OCI-LY1 (cell line): Measurements from ENCODE around the gene RAB11FIP3.
A peak's percentile ranks its signal among the peaks of the same experiment; 100 is the strongest.

Source experiments
- H2AFZ ChIP-seq: fragments of 200-600 bp; sonication (generic), shearing (Covaris generic); 2 replicates; pipeline ENCODE4 v1.6.0; 2014; ENCODE audit warnings: antibody characterized with exemption, mild to moderate bottlenecking, low read length
- H3F3A ChIP-seq: fragments of 200-600 bp; sonication (generic), shearing (Covaris generic); 2 replicates; pipeline ENCODE4 v1.6.0; 2014; ENCODE audit warnings: mild to moderate bottlenecking, antibody characterized with exemption, low read length, moderate library complexity; ENCODE audit not compliant: insufficient read depth
- H3K27ac ChIP-seq: fragments of 200-600 bp; sonication (generic); 2 replicates; pipeline ENCODE4 v1.5.1; 2014; ENCODE audit warnings: low read length, mixed run types, mild to moderate bottlenecking, low read depth; ENCODE audit not compliant: poor library complexity, severe bottlenecking
- H3K27me3 ChIP-seq: fragments of 200-600 bp; sonication (generic); 2 replicates; pipeline ENCODE4 v1.6.0; 2014; ENCODE audit warnings: antibody characterized with exemption, mild to moderate bottlenecking, low read length, moderate library complexity; ENCODE audit not compliant: insufficient read depth
- H3K36me3 ChIP-seq: fragments of 200-600 bp; sonication (generic); 2 replicates; pipeline ENCODE4 v1.6.1; 2014; ENCODE audit warnings: mild to moderate bottlenecking, antibody characterized with exemption, low read length, moderate library complexity, mixed read lengths; ENCODE audit not compliant: insufficient read depth
- H3K4me1 ChIP-seq: fragments of 200-600 bp; sonication (generic); 2 replicates; pipeline ENCODE4 v1.5.1; 2014; ENCODE audit warnings: mild to moderate bottlenecking, low read length, moderate library complexity; ENCODE audit not compliant: insufficient read depth, severe bottlenecking
- H3K4me2 ChIP-seq: fragments of 200-600 bp; sonication (generic), shearing (Covaris generic); 2 replicates; pipeline ENCODE4 v1.6.1; 2014; ENCODE audit warnings: low read length
- H3K4me3 ChIP-seq: fragments of 200-600 bp; sonication (generic); 2 replicates; pipeline ENCODE4 v1.5.1; 2014; ENCODE audit warnings: low read length, low read depth, mild to moderate bottlenecking, mixed read lengths; ENCODE audit not compliant: poor library complexity, severe bottlenecking
- H3K79me2 ChIP-seq: fragments of 200-600 bp; shearing (Covaris generic); 2 replicates; pipeline ENCODE4 v1.6.1; 2016; ENCODE audit warnings: mixed run types, low read length, mixed read lengths; ENCODE audit not compliant: insufficient read depth
- H3K9ac ChIP-seq: fragments of 200-600 bp; sonication (generic), shearing (Covaris generic); 2 replicates; pipeline ENCODE4 v1.6.1; 2014; ENCODE audit warnings: mild to moderate bottlenecking, low read length, mixed read lengths
- H3K9me2 ChIP-seq: fragments of 200-600 bp; sonication (generic), shearing (Covaris generic); 2 replicates; pipeline ENCODE4 v1.6.1; 2014; ENCODE audit warnings: low read depth, mild to moderate bottlenecking, low read length, mixed read lengths
- H3K9me3 ChIP-seq: fragments of 200-600 bp; shearing (Covaris generic); 2 replicates; pipeline ENCODE4 v1.6.1; 2014; ENCODE audit warnings: low read length, mixed read lengths
- H4K20me1 ChIP-seq: fragments of 200-600 bp; sonication (generic), shearing (Covaris generic); 2 replicates; pipeline ENCODE4 v1.6.0; 2016; ENCODE audit warnings: mild to moderate bottlenecking, low read length; ENCODE audit not compliant: insufficient read depth
- EZH2 ChIP-seq: fragments of 200-600 bp; sonication (generic), shearing (Covaris generic); IDR thresholded peaks from 2 replicates; pipeline ENCODE4 v1.8.0; 2017; ENCODE audit warnings: borderline replicate concordance, mixed run types, mild to moderate bottlenecking, antibody characterized with exemption, low read length, moderate library complexity, mixed read lengths
- TF ChIP-seq, protein P1 (sequence below): fragments of 200-600 bp; sonication (generic), shearing (Covaris generic); IDR thresholded peaks from 2 replicates; pipeline ENCODE4 v1.5.1; 2017; ENCODE audit warnings: mild to moderate bottlenecking, antibody characterized with exemption, low read length, moderate library complexity, mixed read lengths

The RAB11FIP3 gene

DNA sequence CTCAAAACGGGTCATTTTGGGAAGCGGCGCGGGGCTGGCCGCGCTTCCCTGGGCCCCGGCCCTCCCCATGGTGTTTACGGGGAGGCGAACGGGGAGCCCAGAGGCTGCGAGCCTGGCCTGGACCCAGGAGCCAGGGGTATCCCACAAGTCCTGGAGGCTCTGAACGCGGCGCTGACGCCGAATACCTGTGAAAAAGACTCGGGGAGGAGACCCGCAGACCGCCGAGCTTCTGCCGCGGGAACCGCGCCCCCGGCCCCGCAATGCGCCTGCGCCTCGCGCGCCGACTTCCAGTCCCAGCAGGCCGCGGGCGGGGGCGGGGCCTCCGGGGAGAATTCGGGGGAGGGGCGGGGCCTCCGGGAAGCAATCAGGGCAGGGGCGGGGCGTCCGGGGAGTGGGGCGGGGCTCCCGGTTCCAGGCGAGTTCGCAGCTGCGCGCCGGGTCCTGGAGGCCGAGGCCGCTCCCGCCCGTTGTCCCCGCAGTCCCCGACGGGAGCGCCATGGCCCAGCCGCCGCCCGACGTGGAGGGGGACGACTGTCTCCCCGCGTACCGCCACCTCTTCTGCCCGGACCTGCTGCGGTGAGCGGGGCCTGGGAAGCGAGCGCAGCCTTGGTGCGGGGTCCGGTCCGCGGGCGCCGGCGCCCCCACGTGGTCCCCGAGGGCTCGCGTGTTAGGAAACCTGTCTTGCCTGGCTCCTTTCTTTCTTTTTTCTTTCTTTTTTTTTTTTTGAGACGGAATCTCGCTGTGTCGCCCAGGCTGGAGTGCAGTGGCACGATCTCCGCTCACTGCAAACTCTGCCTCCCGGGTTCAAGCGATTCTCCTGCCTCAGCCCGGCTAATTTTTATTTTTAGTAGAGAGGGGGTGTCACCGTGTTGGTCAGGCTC lies 23.7 kb upstream of the RAB11FIP3 start, which contains the start of gene DECR2:
DECR2 (plus strand) TSS at position 418 of the 881 bp plus-strand sequence; CDS start at position 497, 79 bp downstream.
- Histone ChIP-seq H3K4me3 (peak within 1 kb of the TSS; percentile 79), H4K20me1 (no peaks in the 10 kb centered on the region), H3K9me3 (no peaks in the 10 kb centered on the region), H3K9me2 (no peaks in the 10 kb centered on the region), H3K4me1 (peaks cover 21% of the 10 kb centered on the region), H3F3A (0 out of 2 replicates have a peak, but pooled peaks cover 4% of the 10 kb centered on the region), H3K27me3 (no peaks in the 10 kb centered on the region; the same call in 1 of the 2 replicates), H3K79me2 (no peaks in the 10 kb centered on the region), H3K36me3 (0 out of 2 replicates have a peak, but pooled peaks cover 3% of the 10 kb centered on the region), H3K9ac (peak within 1 kb of the TSS; percentile 81), H3K4me2 (peak within 1 kb of the TSS; percentile 85), H2AFZ (no peak within 1 kb of the TSS), H3K27ac (peak within 1 kb of the TSS; percentile 61)
- TF ChIP-seq, protein P1, sequence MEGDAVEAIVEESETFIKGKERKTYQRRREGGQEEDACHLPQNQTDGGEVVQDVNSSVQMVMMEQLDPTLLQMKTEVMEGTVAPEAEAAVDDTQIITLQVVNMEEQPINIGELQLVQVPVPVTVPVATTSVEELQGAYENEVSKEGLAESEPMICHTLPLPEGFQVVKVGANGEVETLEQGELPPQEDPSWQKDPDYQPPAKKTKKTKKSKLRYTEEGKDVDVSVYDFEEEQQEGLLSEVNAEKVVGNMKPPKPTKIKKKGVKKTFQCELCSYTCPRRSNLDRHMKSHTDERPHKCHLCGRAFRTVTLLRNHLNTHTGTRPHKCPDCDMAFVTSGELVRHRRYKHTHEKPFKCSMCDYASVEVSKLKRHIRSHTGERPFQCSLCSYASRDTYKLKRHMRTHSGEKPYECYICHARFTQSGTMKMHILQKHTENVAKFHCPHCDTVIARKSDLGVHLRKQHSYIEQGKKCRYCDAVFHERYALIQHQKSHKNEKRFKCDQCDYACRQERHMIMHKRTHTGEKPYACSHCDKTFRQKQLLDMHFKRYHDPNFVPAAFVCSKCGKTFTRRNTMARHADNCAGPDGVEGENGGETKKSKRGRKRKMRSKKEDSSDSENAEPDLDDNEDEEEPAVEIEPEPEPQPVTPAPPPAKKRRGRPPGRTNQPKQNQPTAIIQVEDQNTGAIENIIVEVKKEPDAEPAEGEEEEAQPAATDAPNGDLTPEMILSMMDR, result peak; percentile 65
- no peak for TF ChIP-seq EZH2

DNA sequence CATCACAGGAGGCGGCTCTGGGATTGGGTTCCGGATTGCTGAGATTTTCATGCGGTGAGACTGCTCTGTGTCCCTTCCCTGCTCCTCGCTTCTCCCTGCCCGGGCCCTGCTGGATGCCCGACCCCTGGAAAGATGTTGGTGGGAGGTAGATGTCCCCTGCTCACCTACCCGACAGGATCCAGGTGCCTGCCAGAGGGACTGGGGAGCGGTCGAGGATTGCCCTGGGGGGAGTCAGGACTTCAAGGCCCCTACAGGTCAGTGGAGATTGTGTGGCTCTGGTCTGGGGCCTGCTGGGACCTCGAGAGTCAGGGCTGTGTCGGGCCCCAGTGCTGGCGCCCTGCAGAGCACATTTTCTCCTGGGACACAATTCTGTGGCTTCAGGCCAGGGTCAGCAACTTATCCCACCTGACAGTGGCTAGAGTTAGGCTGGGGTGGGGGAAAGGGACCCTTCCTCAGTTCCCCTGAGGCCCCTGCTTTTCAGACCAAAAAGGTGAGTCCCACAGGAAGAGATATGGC lies 20.4 kb upstream of the RAB11FIP3 start:
- H3K4me2 ChIP-seq, result no peak overlapping the region
- H3K9ac ChIP-seq, result no peak overlapping the region

DNA sequence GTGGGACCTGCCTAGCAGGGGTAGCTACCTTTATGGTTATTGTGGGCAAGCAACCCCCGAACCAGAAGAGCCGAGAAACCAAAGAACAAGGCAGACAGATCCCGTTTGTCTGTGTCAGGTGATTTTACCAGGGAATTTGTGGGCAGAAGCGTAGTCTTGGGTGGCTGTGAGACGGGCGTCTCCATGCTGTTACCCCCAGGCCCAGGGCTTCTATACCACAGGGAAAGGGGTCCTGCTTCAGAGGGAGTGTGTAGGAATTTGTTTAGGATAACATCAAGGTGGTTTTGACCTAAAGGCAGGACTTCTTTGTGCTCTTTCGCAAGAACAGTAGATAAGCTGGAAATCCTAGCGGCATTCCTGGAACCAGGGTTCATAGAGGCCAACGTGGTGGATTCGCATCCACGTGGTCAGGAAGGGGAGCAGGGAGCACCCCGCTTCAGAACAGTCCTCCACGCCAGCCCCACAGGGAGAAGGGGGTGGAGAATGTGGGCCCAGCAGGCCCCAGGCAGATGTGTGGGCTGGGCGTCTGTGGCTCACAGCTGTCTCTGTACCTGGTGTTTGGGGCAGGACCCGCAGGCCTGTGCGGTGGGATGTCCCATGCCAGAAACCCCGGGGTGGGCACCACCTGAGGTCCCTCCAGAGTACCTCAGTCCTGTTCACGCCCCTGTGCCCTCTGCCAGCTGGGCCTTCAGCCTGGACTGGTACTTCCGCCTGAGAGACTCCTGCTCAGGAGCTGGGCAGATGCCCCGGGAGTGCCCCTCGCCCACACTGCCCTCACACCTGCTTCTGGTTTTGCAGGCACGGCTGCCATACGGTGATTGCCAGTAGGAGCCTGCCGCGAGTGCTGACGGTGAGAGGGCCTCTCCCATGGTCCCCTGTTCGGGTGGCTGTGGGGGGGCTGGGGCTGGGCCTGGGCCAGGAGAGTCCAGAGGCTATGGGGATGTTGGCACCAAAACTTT lies 19.6 kb upstream of the RAB11FIP3 start:
- Histone ChIP-seq H3K4me2 (no peak overlapping the region), H3K9ac (no peak overlapping the region)

More for the DNA sequence above, 20.4 kb upstream of the RAB11FIP3 start:
- TF ChIP-seq EZH2, result no peak
- H3K9me2 ChIP-seq, result no peaks in the 10 kb centered on the region
- peaks cover 4% of the 10 kb centered on the region; the same call in 1 of the 2 replicates for H3K36me3 ChIP-seq
- no peaks in the 10 kb centered on the region for H3F3A ChIP-seq
- H3K4me1 ChIP-seq, result peaks cover 16% of the 10 kb centered on the region
- H3K79me2 ChIP-seq, result no peaks in the 10 kb centered on the region
- H3K4me3 ChIP-seq, result no peak overlapping the region
- H3K9me3 ChIP-seq, result no peaks in the 10 kb centered on the region
- H3K27ac ChIP-seq, result no peak overlapping the region
- no peak overlapping the region for H2AFZ ChIP-seq
- no peaks in the 10 kb centered on the region for H4K20me1 ChIP-seq
- no peaks in the 10 kb centered on the region for H3K27me3 ChIP-seq

More for the DNA sequence above, 19.6 kb upstream of the RAB11FIP3 start:
- no peaks in the 10 kb centered on the region for H3F3A ChIP-seq
- H3K79me2 ChIP-seq, result no peaks in the 10 kb centered on the region
- no peaks in the 10 kb centered on the region for H4K20me1 ChIP-seq
- H3K4me3 ChIP-seq, result no peak overlapping the region
- H3K27me3 ChIP-seq, result no peaks in the 10 kb centered on the region
- peaks cover 9% of the 10 kb centered on the region for H3K4me1 ChIP-seq
- no peak for TF ChIP-seq EZH2
- TF ChIP-seq, protein P1, result no peak
- peaks cover 5% of the 10 kb centered on the region; the same call in 1 of the 2 replicates for H3K36me3 ChIP-seq
- H3K9me3 ChIP-seq, result no peaks in the 10 kb centered on the region
- no peak overlapping the region for H3K27ac ChIP-seq
- no peaks in the 10 kb centered on the region for H3K9me2 ChIP-seq
- no peak overlapping the region for H2AFZ ChIP-seq
